Neural cell (in vitro differentiated cells): Measurements from ENCODE around the gene RFESD.
"Not testable (repeated sequence)": the region's sequence is repeated elsewhere in the genome, so short reads cannot be mapped to it uniquely, and the experiment has no call there.

ENCODE experiments used
- EZH2 ChIP-seq: fragments of 200-600, 300-800 bp; shearing (Covaris generic), sonication (generic); IDR thresholded peaks from 2 replicates; pipeline ENCODE4 v1.6.1; 2014; ENCODE audit warnings: antibody characterized with exemption, low read length, borderline replicate concordance, mild to moderate bottlenecking; ENCODE audit not compliant: insufficient read depth, poor library complexity, severe bottlenecking
- TF ChIP-seq, protein P1 (sequence below): fragments of 450-650 bp; IDR thresholded peaks from 2 replicates; pipeline ENCODE4 v1.5.1; 2014; ENCODE audit warnings: antibody characterized with exemption, mild to moderate bottlenecking, moderate library complexity; ENCODE audit not compliant: poor library complexity, severe bottlenecking

DNA sequence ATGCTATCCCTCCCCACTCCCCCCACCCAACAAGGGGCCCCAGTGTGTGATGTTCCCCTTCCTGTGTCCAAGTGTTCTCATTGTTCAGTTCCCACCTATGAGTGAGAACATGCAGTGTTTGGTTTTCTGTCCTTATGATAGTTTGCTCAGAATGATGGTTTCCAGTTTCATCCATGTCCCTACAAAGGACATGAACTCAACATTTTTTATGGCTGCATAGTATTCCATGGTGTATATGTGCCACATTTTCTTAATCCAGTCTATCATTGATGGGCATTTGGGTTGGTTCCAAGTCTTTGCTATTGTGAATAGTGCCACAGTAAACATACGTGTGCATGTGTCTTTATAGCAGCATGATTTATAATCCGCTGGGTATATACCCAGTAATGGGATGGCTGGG, 13.6 kb upstream of the RFESD start:
- TF ChIP-seq, protein P1, sequence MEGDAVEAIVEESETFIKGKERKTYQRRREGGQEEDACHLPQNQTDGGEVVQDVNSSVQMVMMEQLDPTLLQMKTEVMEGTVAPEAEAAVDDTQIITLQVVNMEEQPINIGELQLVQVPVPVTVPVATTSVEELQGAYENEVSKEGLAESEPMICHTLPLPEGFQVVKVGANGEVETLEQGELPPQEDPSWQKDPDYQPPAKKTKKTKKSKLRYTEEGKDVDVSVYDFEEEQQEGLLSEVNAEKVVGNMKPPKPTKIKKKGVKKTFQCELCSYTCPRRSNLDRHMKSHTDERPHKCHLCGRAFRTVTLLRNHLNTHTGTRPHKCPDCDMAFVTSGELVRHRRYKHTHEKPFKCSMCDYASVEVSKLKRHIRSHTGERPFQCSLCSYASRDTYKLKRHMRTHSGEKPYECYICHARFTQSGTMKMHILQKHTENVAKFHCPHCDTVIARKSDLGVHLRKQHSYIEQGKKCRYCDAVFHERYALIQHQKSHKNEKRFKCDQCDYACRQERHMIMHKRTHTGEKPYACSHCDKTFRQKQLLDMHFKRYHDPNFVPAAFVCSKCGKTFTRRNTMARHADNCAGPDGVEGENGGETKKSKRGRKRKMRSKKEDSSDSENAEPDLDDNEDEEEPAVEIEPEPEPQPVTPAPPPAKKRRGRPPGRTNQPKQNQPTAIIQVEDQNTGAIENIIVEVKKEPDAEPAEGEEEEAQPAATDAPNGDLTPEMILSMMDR, result not testable (repeated sequence)
- TF ChIP-seq EZH2, result not testable (repeated sequence)
